Activated CD4-positive, alpha-beta T cell treated with anti-CD3 and anti-CD28 coated beads, Interleukin-2, Interleukin-6, amounts not matched to agents 100 ng/mL and 50 ng/mL, durations not matched to agents 16 hours and 8 hours (primary cell): ENCODE results near the gene GABARAPL1.
"Not testable (repeated sequence)": the region's sequence is repeated elsewhere in the genome, so short reads cannot be mapped to it uniquely, and the experiment has no call there.

Source experiments
- DNase-seq: peaks from one replicate; pipeline ENCODE4 v3.0.0-alpha.2; 2020

The GABARAPL1 gene

DNA sequence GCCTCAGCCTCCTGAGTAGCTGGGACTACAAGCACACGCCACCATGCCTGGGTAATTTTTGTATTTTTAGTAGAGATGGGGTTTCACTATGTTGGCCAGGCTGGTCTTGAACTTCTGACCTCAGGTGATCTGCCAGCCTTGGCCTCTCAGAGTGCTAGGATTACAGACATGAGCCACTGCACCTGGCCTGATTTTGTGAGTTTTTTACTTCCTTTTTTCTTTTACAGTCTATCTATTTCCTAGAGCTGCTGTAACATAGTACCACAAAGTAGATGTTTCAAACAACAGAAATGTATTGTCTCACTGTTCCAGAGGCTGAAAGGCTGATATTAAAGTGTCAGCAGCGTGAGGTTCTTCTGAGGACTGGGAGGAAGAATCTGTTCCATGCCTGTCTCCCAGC is 8.2 kb upstream of the GABARAPL1 start:
- DNase-seq: not testable (repeated sequence)

DNA sequence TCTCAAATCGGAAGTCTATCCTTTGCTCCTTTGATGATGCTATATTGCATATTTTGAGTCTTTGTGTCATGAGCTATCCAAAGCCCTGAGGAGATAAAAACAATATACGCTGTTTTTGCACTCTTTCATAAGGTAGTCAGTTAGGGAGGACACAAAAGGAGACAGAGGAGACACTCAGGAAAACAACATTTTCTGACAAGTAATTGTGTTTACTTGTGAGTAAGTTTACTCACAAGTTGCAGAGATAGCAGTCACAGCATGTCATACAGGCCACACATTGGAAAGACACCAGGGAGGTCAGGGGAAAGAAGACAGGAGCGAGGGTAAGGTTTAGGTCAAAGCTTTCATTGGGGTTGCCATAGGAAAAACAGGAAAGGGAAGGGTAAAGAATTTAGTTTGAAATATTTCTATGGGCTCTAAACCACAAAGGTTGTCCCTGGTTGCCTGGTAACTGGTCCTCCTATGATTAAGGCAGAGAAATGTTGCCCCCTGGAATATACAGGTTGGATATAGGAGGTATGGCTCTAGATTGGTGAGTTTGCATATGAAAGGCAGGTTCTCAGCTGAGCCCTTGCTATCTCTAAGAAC is 7.4 kb upstream of the GABARAPL1 start:
- DNase-seq: no peak

GRCh38 chr12:10207136-10207535 is 5.5 kb upstream of the GABARAPL1 start:
- DNase-seq: no peak

DNA sequence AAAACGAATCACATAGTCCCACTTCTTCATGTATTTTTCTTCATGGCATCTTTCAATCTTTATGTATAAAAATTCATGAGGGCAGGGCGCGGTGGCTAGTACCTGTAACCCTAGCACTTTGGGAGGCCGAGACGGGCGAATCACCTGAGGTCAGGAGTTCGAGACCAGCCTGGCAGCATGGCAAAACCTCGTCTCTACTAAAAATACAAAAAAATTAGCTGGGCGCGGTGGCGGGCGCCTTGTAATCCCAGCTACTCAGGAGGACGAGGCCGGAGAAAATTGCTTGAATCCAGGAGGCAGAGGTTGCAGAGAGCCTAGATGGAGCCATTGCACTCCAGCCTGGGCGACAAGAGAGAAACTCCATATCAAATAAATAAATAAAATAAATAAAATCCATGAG is 2.5 kb upstream of the GABARAPL1 start:
- no peak for DNase-seq

DNA sequence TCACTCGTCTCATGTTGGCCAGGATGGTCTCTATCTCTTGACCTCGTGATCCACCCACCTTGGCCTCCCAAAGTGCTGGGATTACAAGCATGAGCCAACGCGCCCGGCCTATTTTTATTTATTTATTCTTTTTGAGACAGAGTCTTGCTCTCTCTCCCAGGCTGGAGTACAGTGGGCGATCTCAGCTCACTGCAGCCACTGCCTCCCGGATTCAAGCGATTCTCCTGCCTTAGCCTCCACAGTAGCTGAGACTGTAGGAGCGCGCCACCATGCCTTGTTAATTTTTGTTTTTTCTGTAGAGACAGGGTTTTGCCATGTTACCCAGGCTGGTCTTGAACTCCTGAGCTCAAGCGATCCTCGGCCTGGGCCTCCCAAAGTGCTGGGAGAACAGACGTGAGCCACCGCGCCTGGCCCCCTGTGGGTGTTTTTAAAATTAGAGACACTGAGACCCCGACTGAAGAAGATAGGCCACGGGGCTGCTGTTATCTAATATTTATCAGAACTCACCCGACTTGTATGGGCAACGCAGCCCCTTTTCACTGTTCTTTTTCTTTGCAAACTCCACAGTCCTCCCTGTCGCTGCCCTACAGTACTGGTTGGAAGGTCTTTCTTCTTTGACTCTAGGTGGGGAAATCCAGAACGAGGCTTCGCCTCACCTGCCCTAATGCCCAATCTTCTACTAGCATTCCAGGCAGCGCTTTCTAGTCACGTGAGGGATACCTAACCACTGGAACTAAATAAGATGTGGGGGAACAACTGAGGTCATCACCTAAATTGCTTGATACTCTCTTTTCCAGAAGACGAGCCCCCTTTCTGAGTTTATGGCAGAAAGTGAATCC is 1.4 kb upstream of the GABARAPL1 start:
- DNase-seq: no peak

DNA sequence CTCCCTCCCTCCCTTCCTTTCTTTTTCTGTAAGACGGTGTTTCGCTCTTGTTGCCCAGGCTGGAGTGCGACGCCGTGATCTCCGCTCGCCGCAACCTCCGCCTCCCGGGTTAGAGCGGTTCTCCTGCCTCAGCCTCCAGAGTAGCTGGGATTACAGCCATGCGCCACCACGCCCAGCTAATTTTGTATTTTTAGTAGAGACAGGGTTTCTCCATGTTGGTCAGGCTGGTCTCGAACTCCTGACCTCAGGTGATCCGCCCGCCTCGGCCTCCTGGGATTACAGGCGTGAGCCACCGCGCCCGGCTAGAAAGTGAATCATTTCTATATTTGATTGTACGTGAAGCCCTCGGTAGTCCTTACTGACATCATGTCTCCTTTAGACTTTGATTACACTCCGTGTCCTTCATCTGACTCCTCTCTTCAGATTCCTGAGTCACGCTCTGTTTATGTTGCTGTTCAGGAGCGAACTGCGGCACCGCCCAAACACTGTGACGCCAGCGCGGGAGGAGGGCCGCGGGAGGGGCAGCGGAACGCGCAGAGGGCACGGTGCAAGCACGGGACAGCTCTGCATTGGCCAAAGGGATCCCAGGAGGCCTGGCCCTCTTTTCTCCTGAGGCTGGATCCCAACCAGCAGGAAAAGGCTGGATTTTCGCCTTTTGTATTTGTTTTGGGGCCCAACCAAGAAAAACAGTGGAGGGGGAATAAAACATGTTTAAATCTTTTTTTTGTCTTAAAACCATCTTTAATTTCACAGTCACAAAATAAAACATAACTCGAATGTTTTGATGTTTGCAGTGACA is 538 bp upstream of the GABARAPL1 start:
- peak; percentile 86 for DNase-seq

DNA sequence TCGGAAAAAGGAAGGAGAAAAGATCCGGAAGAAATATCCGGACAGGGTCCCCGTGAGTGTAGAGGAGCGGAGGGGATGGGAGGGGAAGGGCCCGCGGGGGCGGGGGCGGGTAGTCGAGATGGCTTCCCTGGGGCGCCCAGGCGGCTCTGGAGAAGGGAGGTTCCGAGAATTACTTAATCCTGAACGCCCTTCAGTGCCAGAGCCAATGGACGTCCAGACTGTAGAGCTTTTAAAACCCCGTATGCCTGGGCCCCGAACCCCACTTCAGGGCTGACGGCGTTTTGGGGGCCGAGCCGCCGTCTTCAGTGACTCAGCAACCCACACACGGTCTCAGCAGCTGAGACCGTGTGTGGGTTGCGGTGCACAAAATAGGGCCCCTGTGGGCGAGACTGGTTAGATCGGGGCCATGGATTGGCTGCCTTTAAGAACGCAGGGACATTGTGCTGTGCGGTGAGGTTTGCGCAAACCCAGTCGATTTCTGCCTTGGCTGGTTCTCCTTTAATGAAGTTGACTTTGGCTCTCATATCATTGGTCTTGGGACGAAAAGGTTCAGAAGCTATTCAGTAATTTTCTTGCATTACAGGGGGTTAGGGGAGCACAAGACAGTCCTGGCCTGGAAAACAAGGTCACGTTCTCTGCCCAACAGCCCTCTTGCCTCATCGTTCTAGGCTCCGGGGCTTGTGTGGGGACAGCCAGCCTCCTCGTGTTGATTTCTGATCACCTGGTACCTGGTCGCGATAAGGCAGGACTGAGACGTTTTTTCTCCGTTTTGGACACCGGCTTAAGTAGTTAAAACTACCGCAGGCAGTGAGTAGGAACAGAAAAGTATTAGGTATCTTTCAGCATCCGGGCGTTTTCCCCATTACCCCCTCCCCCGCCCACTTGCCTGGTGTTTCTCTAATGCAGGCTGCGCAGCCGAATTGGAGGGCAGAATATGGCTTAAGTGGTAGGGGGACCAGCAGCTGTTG is 775 bp downstream of the GABARAPL1 start:
- DNase-seq: peak; percentile 71

DNA sequence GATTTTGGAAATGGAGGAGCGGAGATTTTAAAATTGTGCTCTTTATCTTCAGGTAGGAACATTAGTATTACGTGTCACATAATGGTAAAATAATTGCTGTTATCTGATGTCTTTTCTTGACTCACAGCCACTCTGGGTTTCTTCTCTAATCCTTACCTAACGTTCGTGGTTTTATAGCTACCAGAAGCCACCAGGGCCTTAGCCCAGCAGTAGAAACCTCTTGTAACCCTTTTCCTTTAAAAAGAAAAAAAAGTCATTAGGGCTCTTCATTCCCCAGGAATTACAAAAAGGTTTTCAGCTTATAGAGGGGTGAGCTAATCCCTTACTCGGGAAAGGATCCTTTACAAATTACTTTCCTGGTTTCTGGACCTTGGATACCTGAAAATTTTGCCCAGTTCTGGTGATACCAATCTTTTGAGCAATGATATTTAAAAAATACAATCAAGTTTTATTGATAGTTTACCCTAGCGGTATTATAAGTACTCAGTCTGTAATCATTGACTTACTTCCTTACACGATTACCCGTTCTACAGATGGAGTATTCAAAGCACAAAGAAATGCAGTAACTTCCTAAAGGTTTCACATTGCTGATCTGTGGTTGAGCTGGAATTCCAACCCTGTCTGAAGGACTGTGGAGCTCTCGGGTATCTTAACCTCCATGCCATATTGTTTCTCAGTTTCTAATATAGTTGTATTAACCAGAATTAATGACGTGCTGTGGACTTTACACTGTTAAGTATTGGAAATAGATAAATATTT is 1.6 kb downstream of the GABARAPL1 start:
- DNase-seq: no peak

- DNase-seq: no peak
Observed at GRCh38 chr12:10214895-10215267, 2.2 kb downstream of the GABARAPL1 start.

- no peak for DNase-seq
Observed at GRCh38 chr12:10215436-10215835, 2.8 kb downstream of the GABARAPL1 start.

GRCh38 chr12:10215946-10216345 is 3.3 kb downstream of the GABARAPL1 start:
- DNase-seq: not testable (repeated sequence)

DNA sequence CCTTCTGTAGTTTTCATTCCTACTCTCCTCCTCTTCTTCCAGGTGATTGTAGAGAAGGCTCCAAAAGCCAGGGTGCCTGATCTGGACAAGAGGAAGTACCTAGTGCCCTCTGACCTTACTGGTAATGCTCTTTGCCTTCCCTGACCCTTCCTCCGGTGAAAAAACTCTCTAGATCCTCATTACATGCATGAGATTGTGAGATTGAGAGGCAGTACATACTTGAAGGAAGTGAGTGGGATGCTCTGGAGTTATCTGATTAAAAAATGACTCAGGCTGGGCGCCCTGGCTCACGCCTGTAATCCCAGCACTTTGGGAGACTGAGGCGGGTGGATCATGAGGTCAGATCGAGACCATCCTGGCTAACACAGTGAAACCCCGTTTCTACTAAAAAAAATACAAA is 5.3 kb downstream of the GABARAPL1 start:
- no peak for DNase-seq

GRCh38 chr12:10220398-10221077 is 7.9 kb downstream of the GABARAPL1 start:
- DNase-seq: no peak

- no peak for DNase-seq
Observed at GRCh38 chr12:10221846-10222245, 9.2 kb downstream of the GABARAPL1 start.

DNA sequence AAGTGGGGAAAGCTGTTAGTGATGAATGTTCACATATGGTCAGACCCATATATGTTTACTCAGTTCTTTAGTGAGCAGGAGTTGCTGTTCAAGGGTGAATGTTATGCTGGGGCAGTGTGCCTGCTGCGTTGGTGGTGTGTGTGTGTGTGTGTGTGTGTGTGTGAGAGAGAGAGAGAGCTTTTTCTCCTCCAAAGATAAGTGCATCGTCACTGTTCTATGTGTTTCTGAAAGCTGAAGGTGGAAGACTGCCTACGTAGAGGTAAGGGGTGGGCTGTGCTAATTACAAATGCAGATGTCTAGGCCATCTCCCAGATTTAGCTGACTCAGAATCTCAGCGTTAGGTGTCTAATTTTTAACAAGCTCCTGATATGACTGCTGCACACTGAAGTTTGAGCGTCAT is 10.5 kb downstream of the GABARAPL1 start:
- no peak for DNase-seq

DNA sequence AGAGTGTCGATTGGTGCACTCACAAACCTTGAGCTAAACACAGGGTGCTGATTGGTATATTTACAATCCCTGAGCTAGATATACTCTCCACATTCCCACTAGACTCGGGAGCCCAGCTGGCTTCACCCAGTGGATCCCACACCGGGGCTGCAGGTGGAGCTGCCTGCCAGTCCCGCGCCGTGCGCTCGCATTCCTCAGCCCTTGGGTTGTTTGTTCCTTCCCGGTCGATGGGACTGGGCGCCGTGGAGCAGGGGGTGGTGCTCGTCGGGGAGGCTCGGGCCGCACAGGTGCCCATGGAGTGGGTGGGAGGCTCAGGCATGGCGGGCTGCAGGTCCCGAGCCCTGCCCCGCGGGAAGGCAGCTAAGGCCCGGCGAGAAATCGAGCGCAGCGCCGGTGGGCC is 12.7 kb downstream of the GABARAPL1 start:
- not testable (repeated sequence) for DNase-seq

DNA sequence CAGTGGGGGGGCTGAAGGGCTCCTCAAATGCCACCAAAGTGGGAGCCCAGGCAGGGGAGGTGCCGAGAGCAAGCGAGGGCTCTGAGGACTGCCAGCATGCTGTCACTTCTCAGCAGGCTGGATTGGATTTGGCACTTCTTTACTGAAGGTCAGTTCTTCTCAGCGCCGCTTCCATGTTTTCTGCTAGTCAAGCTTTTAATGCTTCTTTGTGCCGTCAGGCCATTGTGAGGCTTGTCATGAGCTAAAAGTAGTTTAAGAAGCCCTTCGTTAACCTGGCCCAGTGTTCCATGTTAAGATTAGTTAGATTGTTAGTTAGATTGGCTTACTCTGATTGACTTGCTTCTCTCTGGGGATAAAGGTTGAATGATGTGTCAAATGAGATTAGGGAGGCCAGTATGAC is 13.4 kb downstream of the GABARAPL1 start:
- no peak for DNase-seq

DNA sequence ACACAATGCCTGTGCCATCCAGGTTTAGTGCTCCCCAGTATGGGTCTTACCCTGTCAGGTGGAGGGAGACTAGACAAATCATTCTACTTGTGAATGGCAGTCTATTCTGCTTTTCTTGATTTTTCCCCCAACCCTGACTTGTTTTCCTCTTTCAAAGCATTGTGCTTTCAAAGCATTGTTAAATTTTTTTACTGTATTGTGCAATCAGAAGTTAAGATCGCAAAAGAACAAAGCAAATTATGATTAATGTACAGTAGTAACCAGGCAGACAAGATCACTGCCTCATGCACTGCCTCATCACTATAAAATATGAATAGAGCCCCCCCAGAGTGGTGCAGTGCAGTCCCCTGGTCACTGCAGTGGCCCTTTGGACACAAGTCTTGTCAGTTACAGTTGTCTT is 14.1 kb downstream of the GABARAPL1 start:
- DNase-seq: no peak

- no peak for DNase-seq
Observed at GRCh38 chr12:10227648-10228047, 15.0 kb downstream of the GABARAPL1 start.

GRCh38 chr12:10234562-10234961 is 21.9 kb downstream of the GABARAPL1 start:
- DNase-seq: no peak
